OCI-LY7 (cell line): ENCODE data around the gene BICC1.

ENCODE experiments used
- EZH2phosphoT487 ChIP-seq: fragments of 200-600 bp; sonication (generic); IDR thresholded peaks from 2 replicates; pipeline ENCODE4 v1.6.1; 2018; ENCODE audit warnings: low read depth, borderline replicate concordance, mild to moderate bottlenecking, mixed run types, antibody characterized with exemption, low read length, moderate library complexity, mixed read lengths
- TF ChIP-seq, protein P1 (sequence below): fragments of 200-600 bp; sonication (generic); conservative IDR thresholded peaks from 2 replicates; pipeline ENCODE4 v1.5.1; 2014; ENCODE audit warnings: mild to moderate bottlenecking, antibody characterized with exemption, low read length, moderate library complexity, mixed read lengths

DNA sequence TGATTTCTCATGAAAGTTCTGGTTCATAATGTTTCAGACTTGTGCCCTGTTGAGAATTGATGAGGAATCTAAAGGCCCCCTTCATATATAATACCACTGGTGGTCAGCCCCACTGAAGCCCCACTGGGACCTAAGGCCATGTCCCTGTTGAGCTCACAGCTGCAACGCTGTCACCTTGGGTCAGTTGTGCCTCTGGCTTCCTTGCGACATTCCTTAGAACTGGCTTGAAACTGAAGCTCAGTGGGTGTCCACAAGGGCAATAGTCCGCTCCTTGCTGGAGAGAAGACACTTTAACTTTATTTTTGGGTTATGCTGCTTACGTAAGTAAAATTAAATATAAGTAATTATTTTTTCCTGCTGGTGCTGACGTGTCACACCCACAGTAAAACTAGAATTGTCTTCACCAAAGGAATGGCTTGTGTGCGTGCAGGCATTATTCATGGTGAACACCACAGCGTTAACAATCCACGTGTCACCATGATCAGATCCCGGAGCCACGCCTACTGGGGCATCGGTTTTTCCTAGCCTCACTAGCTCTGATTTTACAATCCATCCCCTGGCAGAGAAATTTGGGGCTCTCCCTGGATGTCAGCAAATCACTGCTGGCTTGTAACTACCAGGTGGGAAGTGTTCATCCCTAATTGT, 66.5 kb downstream of the BICC1 start:
- TF ChIP-seq, protein P1, sequence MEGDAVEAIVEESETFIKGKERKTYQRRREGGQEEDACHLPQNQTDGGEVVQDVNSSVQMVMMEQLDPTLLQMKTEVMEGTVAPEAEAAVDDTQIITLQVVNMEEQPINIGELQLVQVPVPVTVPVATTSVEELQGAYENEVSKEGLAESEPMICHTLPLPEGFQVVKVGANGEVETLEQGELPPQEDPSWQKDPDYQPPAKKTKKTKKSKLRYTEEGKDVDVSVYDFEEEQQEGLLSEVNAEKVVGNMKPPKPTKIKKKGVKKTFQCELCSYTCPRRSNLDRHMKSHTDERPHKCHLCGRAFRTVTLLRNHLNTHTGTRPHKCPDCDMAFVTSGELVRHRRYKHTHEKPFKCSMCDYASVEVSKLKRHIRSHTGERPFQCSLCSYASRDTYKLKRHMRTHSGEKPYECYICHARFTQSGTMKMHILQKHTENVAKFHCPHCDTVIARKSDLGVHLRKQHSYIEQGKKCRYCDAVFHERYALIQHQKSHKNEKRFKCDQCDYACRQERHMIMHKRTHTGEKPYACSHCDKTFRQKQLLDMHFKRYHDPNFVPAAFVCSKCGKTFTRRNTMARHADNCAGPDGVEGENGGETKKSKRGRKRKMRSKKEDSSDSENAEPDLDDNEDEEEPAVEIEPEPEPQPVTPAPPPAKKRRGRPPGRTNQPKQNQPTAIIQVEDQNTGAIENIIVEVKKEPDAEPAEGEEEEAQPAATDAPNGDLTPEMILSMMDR = no peak
- TF ChIP-seq EZH2phosphoT487 = no peak
